ENCODE results near the gene SPPL3. TPM values are rescaled to one million over a fixed set of nuclear protein-coding genes. Genes with fewer than 3 reads are reported as not detected.

Gene SPPL3
- total RNA-seq, 1 donor from 2014 or later: 67.6 TPM

DNA sequence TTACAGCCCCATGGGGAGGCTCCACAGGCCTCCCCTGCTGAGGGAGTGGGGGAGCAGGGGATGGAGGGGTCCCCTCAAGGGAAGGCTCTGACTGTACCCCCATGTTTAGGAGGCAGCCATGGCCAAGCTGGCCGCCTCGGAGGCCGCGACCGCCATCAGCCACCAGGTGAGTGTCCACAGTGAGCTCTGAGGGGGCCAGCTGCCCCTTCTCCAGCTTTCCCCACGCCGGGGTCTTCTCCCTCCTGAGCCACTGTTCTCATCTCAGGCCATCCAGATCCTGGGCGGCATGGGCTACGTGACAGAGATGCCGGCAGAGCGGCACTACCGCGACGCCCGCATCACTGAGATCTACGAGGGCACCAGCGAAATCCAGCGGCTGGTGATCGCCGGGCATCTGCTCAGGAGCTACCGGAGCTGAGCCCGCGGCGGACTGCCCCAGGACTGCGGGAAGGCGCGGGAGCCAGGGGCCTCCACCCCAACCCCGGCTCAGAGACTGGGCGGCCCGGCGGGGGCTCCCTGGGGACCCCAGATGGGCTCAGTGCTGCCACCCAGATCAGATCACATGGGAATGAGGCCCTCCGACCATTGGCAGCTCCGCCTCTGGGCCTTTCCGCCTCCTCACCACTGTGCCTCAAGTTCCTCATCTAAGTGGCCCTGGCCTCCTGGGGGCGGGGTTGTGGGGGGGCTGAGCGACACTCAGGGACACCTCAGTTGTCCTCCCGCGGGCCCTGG lies 165.0 kb downstream of the SPPL3 start:
- H3K27me3 Mint-ChIP-seq: no peaks in the 10 kb centered on the region
- H3K27ac Mint-ChIP-seq: no peak overlapping the region
- no peaks in the 10 kb centered on the region for H3K4me1 Mint-ChIP-seq (ENCODE audit: unreplicated experiment)
- H3K4me3 Mint-ChIP-seq: no peak overlapping the region
- no peak for DNase-seq (ENCODE audit: extremely low spot score, unreplicated experiment)
- H3K9me3 Mint-ChIP-seq: no peaks in the 10 kb centered on the region
- H3K36me3 Mint-ChIP-seq: peaks cover 2% of the 10 kb centered on the region
- TF ChIP-seq, protein P1, sequence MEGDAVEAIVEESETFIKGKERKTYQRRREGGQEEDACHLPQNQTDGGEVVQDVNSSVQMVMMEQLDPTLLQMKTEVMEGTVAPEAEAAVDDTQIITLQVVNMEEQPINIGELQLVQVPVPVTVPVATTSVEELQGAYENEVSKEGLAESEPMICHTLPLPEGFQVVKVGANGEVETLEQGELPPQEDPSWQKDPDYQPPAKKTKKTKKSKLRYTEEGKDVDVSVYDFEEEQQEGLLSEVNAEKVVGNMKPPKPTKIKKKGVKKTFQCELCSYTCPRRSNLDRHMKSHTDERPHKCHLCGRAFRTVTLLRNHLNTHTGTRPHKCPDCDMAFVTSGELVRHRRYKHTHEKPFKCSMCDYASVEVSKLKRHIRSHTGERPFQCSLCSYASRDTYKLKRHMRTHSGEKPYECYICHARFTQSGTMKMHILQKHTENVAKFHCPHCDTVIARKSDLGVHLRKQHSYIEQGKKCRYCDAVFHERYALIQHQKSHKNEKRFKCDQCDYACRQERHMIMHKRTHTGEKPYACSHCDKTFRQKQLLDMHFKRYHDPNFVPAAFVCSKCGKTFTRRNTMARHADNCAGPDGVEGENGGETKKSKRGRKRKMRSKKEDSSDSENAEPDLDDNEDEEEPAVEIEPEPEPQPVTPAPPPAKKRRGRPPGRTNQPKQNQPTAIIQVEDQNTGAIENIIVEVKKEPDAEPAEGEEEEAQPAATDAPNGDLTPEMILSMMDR (conservative IDR thresholded peaks at IDR 0.05): no peak

DNA sequence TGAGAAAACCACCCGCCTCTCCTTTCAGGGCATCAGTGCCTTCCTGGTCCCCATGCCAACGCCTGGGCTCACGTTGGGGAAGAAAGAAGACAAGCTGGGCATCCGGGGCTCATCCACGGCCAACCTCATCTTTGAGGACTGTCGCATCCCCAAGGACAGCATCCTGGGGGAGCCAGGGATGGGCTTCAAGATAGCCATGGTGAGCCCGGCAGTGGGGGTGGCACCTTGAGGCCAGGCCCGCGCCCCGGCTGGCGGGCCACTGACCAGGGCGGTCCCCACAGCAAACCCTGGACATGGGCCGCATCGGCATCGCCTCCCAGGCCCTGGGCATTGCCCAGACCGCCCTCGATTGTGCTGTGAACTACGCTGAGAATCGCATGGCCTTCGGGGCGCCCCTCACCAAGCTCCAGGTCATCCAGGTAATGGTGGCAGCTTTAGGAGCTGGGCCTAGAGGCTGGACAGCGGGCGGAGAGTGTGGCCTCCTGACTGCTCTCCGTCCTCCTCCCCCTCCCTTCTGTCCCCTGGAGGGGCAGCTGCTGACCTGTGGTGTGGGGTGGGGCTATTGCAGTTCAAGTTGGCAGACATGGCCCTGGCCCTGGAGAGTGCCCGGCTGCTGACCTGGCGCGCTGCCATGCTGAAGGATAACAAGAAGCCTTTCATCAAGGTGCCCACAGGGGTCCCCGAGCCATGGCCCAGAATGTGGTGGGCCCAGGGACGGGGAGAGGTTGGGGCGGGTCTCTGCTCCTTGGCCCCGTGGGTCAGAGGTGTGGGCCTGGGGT lies 165.7 kb downstream of the SPPL3 start:
- Mint-ChIP-seq H3K9me3 (no peaks in the 10 kb centered on the region), H3K27me3 (no peaks in the 10 kb centered on the region), H3K36me3 (peaks cover 3% of the 10 kb centered on the region), H3K4me1 (ENCODE audit: unreplicated experiment) (no peaks in the 10 kb centered on the region), H3K4me3 (no peak overlapping the region), H3K27ac (no peak overlapping the region)
- TF ChIP-seq, protein P1 (conservative IDR thresholded peaks at IDR 0.05): peak; percentile 8
- no peak for DNase-seq (ENCODE audit: extremely low spot score, unreplicated experiment)

DNA sequence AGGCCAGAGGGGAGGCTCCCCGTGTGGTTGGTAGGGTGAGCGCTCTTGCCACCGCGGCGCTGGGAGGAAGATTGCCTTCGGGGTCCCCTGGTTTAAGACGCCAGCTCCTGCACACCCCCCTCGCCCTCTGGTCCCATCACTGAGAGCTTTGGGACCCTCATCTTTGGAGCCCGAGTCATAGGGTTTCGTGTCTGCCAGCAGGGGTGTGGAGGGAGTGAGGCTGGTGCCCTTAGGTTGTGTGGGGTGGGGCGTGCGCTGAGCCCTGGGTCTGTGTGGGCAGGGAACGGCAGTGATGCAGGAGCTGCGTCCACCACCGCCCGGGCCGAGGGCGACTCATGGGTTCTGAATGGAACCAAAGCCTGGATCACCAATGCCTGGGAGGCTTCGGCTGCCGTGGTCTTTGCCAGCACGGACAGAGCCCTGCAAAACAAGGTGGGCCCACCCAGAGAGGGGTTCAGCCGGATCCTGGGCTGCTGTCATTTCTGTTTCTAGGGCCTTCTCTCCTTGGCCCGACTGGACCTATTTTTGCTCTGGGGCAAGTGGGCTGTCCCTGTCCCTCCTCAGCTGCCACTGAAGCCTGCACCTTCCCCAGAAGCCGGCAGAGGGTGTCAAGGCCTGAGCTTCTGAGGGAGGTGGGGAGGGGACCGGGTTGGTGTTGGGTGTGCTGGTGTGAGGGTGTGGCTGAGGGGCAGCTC lies 166.5 kb downstream of the SPPL3 start:
- Mint-ChIP-seq H3K4me3 (no peak overlapping the region), H3K4me1 (ENCODE audit: unreplicated experiment) (no peaks in the 10 kb centered on the region), H3K27me3 (no peaks in the 10 kb centered on the region), H3K36me3 (peaks cover 3% of the 10 kb centered on the region), H3K27ac (no peak overlapping the region), H3K9me3 (no peaks in the 10 kb centered on the region)
- no peak for DNase-seq (ENCODE audit: extremely low spot score, unreplicated experiment)
- TF ChIP-seq, protein P1 (conservative IDR thresholded peaks at IDR 0.05): peak; percentile 45

DNA sequence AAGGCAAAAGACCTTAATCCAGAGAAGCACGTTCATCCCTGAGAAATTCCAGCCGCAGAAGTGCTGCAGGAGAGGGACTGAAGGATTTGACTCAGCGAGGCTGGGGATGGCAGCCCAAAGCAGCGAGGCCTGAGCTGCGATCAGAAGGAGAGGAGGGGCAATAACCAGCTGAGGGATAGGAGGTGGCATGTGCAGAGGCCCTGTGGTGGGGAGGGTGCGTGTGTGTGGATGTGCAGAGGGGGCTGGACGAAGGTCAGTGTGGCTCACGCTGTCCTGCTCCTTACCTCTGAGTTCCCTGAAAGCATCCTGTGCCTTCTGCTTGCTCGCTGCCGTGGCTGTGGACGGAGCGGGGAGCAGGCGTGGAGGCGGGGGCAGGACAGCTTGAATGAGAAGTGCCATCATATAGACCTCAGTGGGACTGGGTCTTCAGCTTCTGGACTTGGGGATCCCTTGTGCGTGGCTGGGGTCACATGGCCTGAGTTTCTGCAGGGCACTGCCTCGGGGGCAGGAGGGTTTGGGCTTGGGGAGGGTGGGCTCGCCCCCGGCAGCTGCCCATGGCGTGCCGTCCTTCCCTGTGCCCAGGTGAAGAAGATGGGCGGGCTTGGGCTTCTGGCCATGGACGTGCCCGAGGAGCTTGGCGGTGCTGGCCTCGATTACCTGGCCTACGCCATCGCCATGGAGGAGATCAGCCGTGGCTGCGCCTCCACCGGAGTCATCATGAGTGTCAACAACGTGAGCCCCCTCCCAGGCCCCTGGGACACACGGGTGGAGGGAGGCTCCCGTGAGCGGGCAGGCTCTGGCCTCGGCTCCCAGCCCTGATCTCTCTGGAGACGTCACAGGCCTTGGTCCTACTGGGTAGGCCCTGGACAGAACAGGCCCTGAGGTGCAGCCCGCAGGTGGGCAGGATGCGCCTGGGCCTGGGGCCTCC lies 167.5 kb downstream of the SPPL3 start:
- Mint-ChIP-seq H3K36me3 (peaks cover 3% of the 10 kb centered on the region), H3K9me3 (no peaks in the 10 kb centered on the region), H3K27me3 (no peaks in the 10 kb centered on the region), H3K4me3 (no peak overlapping the region), H3K27ac (no peak overlapping the region), H3K4me1 (ENCODE audit: unreplicated experiment) (no peaks in the 10 kb centered on the region)
- DNase-seq (ENCODE audit: extremely low spot score, unreplicated experiment): no peak
- TF ChIP-seq, protein P1 (conservative IDR thresholded peaks at IDR 0.05): no peak

DNA sequence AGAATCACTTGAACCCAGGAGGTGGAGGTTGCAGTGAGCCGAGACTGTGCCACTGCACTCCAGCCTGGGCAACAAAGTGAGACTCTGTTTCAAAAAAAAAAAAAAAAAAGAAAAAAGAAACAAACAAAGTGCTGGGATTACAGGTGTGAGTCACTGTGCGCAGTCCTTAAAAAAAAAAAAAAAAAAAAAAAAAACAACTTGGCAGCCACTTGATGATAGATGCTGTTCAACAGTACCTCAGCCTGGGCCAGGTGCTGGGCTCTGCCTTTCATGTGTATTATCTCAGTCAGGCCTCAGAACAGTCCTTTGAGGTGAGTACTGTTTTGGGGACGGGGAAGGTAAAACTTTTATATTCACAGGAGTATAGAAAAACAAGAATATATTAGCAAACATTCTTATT lies 169.0 kb downstream of the SPPL3 start:
- Mint-ChIP-seq H3K27ac (no peak overlapping the region), H3K27me3 (no peaks in the 10 kb centered on the region), H3K4me1 (ENCODE audit: unreplicated experiment) (no peaks in the 10 kb centered on the region), H3K9me3 (no peaks in the 10 kb centered on the region), H3K36me3 (peaks cover 8% of the 10 kb centered on the region), H3K4me3 (no peak overlapping the region)
- DNase-seq (ENCODE audit: extremely low spot score, unreplicated experiment): no peak
- TF ChIP-seq, protein P1 (conservative IDR thresholded peaks at IDR 0.05): no peak
